Thoracic aorta (tissue), 2 donors: ENCODE data around the gene EPX. TPM values are rescaled to one million over a fixed set of nuclear protein-coding genes. Genes with fewer than 3 reads are reported as not detected.
"Not testable (repeated sequence)": the region's sequence is repeated elsewhere in the genome, so short reads cannot be mapped to it uniquely, and the experiment has no call there.

Experiments
- ATAC-seq: fragments of 150-250 bp; one replicate; pipeline ENCODE4 v1.8.0; 2017; ENCODE audit warnings: low read depth; ENCODE audit not compliant: insufficient number of reproducible peaks, low FRiP score
- DNase-seq: peaks from one replicate; pipeline ENCODE4 v3.0.0-alpha.2; 2020; ENCODE audit warnings: low spot score
- H3K27ac ChIP-seq, 2 donors: fragments of 200-600 bp; sonication (generic); 1 replicate in 1 of 2; 2 replicates in 1 of 2; pipeline ENCODE4 v1.5.1; 2016; ENCODE audit warnings: mild to moderate bottlenecking in 2 of 2, moderate library complexity in 2 of 2
- H3K27me3 ChIP-seq: fragments of 200-600 bp; sonication (generic); replicated peaks from 2 replicates; pipeline ENCODE4 v1.6.0; 2016; ENCODE audit warnings: mild to moderate bottlenecking; ENCODE audit not compliant: insufficient read depth
- H3K36me3 ChIP-seq: fragments of 200-600 bp; sonication (generic); one replicate; pipeline ENCODE4 v1.5.1; 2016
- H3K4me1 ChIP-seq, 2 donors: fragments of 200-600 bp; sonication (generic); 1 replicate in 1 of 2; 2 replicates in 1 of 2; pipeline versions ENCODE4 v1.5.1 to v1.6.0; 2016; ENCODE audit warnings: low read depth in 2 of 2, mild to moderate bottlenecking in 1 of 2; ENCODE audit not compliant: control insufficient read depth in 1 of 2
- H3K4me3 ChIP-seq: fragments of 200-600 bp; sonication (generic); 2 replicates; pipeline ENCODE4 v1.5.1; 2016; ENCODE audit warnings: mild to moderate bottlenecking
- H3K9me3 ChIP-seq: fragments of 200-600 bp; sonication (generic); 2 replicates; pipeline ENCODE4 v1.5.1; 2016
- total RNA-seq, 2 donors: library from RNA; depleted of rRNA; stranded (reverse); fragments of >200 nt; gene quantifications; one replicate each; pipeline versions ENCODE4 v1.1.0 to v1.2.3, GENCODE V29; 2016
- TF ChIP-seq, protein P1 (sequence below): fragments of 200-600 bp; sonication (generic); IDR thresholded peaks from one replicate; pipeline ENCODE4 v1.5.1; 2019; ENCODE audit warnings: antibody characterized with exemption

EPX gene, protein sequence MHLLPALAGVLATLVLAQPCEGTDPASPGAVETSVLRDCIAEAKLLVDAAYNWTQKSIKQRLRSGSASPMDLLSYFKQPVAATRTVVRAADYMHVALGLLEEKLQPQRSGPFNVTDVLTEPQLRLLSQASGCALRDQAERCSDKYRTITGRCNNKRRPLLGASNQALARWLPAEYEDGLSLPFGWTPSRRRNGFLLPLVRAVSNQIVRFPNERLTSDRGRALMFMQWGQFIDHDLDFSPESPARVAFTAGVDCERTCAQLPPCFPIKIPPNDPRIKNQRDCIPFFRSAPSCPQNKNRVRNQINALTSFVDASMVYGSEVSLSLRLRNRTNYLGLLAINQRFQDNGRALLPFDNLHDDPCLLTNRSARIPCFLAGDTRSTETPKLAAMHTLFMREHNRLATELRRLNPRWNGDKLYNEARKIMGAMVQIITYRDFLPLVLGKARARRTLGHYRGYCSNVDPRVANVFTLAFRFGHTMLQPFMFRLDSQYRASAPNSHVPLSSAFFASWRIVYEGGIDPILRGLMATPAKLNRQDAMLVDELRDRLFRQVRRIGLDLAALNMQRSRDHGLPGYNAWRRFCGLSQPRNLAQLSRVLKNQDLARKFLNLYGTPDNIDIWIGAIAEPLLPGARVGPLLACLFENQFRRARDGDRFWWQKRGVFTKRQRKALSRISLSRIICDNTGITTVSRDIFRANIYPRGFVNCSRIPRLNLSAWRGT
- not detected for total RNA-seq

DNA sequence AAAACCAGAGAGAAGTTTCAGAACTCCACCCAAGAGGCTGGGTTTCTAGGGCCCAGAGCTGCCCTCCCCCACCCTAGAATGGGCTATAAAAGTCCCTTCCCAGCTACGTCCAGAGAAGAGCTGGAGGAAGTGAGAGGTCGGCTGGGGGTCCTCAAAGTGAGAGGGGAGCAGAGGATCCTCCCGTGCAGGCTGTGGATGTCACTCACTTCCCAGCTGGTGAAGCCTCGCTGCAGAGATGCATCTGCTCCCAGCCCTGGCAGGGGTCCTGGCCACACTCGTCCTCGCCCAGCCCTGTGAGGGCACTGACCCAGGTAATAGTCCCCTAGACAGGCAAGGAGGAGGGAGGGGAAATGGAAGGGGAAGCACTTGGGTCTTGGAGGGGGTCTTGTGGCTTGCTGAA, at the start of gene EPX:
Gene EPX (plus strand): TSS at position 115 of the 400 bp plus-strand sequence. CDS start 121 bp downstream, at position 236.
- ATAC-seq (no peak), DNase-seq (no peak)
- TF ChIP-seq, protein P1, sequence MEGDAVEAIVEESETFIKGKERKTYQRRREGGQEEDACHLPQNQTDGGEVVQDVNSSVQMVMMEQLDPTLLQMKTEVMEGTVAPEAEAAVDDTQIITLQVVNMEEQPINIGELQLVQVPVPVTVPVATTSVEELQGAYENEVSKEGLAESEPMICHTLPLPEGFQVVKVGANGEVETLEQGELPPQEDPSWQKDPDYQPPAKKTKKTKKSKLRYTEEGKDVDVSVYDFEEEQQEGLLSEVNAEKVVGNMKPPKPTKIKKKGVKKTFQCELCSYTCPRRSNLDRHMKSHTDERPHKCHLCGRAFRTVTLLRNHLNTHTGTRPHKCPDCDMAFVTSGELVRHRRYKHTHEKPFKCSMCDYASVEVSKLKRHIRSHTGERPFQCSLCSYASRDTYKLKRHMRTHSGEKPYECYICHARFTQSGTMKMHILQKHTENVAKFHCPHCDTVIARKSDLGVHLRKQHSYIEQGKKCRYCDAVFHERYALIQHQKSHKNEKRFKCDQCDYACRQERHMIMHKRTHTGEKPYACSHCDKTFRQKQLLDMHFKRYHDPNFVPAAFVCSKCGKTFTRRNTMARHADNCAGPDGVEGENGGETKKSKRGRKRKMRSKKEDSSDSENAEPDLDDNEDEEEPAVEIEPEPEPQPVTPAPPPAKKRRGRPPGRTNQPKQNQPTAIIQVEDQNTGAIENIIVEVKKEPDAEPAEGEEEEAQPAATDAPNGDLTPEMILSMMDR, result no peak
- Histone ChIP-seq H3K4me1 (no peaks in the 10 kb centered on the region), H3K4me3 (no peak within 1 kb of the TSS), H3K27me3 (no peaks in the 10 kb centered on the region), H3K27ac (no peak within 1 kb of the TSS), H3K9me3 (no peaks in the 10 kb centered on the region), H3K36me3 (no peaks in the 10 kb centered on the region)

DNA sequence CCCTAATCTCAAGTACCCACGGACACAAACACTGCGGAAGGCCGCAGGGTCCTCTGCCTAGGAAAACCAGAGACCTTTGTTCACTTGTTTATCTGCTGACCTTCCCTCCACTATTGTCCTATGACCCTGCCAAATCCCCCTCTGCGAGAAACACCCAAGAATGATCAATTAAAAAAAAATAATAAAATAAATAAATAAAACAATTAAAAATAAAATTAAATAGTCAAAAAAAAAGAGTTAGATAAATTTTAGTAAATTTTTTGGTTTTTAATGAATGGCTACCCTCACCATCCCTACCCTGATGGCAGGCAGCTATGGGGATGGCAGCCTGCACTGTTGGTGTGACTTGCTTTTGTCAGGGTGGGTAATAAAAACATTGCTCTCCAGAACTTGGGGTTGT, 49.2 kb upstream of the EPX start:
- not testable (repeated sequence) for ATAC-seq

DNA sequence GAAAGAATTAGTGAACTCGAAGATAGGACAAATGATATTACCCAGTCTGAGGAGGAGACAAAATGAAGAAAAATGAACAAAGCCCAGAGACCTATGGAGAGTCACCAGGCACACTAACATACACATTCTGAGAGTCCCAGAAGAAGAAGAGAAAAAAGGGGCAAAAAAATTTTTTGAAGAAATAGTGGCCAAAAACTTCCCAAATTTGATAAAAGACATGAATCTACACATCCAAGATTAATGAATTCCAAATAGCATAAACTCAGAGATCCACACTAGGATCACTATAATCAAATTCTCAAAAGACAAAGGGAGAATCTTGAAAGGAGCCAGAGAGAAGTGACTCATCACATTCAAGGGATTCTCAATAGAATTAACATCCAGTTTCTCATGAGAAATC, 47.7 kb upstream of the EPX start:
- Histone ChIP-seq H3K4me1 (no peaks in the 10 kb centered on the region), H3K4me3 (no peak overlapping the region), H3K27me3 (no peaks in the 10 kb centered on the region), H3K27ac (no peak overlapping the region), H3K36me3 (no peaks in the 10 kb centered on the region), H3K9me3 (peaks cover 16% of the 10 kb centered on the region)
- DNase-seq (no peak), ATAC-seq (no peak)
- TF ChIP-seq, protein P1, result no peak

More for the DNA sequence above, 49.2 kb upstream of the EPX start:
- H3K36me3 ChIP-seq, H3K4me3 ChIP-seq, H3K4me1 ChIP-seq, H3K27me3 ChIP-seq, DNase-seq, H3K27ac ChIP-seq: not testable (repeated sequence)
- peaks cover 16% of the 10 kb centered on the region for H3K9me3 ChIP-seq

DNA sequence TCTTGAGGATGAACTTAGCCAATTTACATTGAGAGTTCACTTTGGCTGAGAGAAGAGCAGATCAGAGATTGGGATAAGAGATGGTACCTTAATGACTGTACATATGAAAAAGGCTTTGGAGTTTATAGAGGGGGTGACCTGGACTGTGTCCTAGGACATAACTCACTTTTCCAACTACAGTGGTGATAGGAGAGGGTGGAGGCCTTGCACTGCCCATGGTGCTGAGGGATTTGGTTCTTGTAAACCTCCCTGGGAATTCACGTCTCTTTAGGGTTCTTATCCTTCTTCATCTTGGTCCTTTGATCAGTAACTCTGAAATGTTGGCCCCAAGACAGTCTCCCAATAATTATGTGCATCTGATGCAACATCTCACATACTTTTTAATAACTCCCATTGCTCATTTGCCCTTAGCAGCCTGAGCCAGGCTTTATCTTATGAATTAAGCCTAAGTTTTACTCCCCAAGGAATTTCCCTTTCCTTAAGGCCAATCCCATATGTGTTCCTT, 44.5 kb upstream of the EPX start, which contains the start of gene OR4D1:
Gene OR4D1 (plus strand): TSS at position 455 of the 505 bp plus-strand sequence. CDS start 6,770 bp downstream, outside the sequence.
- H3K4me3 ChIP-seq, result no peak within 1 kb of the TSS
- H3K36me3 ChIP-seq, result no peaks in the 10 kb centered on the region
- DNase-seq, result no peak
- H3K9me3 ChIP-seq, result peaks cover 16% of the 10 kb centered on the region
- TF ChIP-seq, protein P1, result no peak
- H3K27ac ChIP-seq, result no peak within 1 kb of the TSS
- ATAC-seq, result no peak
- no peaks in the 10 kb centered on the region for H3K27me3 ChIP-seq
- H3K4me1 ChIP-seq, result no peaks in the 10 kb centered on the region

DNA sequence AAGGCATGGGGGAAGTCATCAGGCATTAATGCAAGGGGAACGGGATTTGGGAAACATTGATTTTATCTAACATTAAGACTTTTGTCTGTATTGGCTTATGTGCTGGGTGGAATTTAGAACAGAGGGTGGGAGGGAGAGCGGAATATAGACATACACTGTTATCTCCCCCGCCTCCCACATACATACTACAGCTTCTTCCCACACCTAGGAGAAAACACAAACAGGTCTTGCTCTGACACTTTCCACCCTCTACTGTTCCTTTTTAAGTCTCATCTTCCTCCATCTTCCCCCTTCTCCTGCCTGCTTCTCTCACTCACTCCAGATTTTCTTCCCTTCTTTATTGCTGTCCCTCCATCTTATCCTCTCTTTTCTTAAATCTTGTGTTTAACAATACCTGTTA, 43.9 kb upstream of the EPX start:
- DNase-seq (no peak), ATAC-seq (no peak)
- no peaks in the 10 kb centered on the region for H3K4me1 ChIP-seq
- H3K9me3 ChIP-seq, result peaks cover 16% of the 10 kb centered on the region
- H3K36me3 ChIP-seq, result no peaks in the 10 kb centered on the region
- no peaks in the 10 kb centered on the region for H3K27me3 ChIP-seq
- TF ChIP-seq, protein P1, result no peak
- no peak overlapping the region for H3K4me3 ChIP-seq
- no peak overlapping the region for H3K27ac ChIP-seq
